ENCODE results near the gene DNAL4. TPM values are rescaled to one million over a fixed set of nuclear protein-coding genes. Genes with fewer than 3 reads are reported as not detected.

Gene DNAL4
- polyA plus RNA-seq, 4 donors = 15.7 to 37.8 (median 33.1) TPM

DNA sequence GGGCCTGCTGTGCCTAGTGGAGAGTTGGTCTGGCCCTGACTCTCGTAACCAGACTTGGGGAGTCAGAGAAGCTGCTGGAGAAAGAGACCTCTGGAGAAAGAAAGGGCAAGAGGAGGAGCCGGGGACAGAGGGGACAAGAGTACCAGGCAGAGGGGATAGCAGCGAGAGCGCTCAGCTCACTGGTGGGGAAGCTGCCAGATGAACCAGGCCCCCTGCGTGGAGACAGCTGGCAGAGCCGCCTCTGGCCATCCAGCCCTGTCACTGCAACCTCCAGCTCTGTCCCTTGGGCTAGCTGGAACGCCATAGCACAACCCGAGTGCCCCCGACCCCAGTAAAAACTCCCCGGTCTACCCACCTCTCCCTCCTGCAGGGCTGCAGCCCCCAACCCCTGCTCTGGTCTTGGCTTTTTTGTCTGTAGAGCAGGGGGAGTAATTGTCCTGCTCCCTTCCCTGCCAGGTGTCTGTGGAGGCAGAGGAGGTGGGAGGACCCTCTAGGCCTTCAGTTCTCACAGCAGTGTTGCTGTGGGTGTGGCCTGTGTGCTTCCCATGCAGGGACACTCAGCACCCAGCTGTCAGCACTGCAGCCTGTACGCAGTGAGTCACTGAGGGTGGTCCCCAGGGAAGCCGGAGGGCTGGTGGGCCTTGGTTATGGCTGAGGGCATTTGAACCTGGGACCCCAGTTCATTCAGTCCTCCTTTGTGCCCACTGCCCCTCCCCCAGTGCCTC lies 33.3 kb downstream of the DNAL4 start:
- no peak for DNase-seq (ENCODE audit: low read depth in 4 of 4, low spot score in 3 of 4)

DNA sequence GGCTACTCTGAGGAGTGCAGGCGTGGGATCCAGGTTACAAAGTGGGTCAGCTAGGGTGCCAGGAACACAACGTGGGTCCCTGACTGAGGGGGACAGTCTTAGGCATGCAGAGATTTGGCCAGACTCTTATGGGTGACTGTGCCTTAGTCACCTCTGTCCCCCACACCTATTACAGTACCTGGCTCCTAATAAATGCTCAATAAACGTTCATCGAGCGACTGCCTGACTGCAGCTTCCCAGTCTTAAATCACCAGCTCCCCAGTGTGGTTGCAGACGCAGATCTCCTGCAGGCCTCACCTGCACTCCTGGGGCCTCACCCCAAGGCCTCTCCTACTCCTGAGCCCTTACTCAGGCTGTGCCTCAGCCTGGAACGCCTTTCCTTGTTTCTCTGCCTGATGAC lies 34.9 kb downstream of the DNAL4 start:
- DNase-seq (ENCODE audit: low read depth in 4 of 4, low spot score in 3 of 4) = no peak

DNA sequence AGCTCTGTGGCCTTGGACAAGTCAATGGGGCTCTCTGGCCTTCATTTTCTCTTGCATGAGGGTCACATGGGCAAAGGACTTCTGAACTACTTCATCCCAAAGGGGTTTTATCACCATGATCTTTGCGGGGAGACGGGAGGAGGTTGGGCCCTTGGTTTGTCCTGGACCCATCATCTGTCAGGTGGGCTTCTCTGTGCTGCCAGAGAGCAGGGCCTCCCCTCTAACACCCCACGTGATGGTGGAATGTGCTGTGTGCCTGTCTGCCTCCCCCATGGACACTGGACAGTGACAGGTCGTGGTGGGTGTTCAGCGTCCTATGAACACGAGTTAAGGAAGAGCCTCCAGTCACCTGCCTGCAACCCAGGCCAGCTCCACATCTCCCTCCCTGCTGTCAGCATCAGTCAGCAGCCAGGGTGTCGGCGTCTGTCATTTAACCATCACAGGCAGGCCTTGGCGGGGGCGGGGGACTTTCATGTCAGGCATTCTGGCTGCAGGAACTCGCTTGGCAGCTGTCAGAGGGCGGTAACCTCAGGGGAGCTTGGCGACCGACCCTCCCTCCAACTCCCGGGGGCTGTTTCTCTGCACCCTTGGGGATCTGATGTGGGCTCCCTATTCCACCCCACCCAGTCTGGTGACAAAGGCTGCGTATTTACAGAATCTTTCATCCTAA lies 35.5 kb downstream of the DNAL4 start:
- DNase-seq (ENCODE audit: low read depth in 4 of 4, low spot score in 3 of 4) = no peak

DNA sequence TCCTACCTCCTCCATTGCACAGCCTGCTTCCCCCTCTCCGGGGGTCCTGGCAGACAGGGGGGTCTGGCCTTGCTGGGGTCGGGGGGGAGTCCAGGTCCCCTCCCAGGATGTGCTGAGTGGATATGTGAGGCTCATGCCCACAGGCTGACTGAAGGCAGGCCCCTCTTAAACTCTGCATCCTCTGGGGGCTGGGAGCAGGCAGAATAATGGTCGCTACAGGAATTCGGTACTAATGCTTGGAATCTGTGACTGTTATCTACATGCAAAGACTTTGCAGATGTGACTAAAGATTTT lies 36.5 kb downstream of the DNAL4 start:
- DNase-seq (ENCODE audit: low read depth in 4 of 4, low spot score in 3 of 4) = no peak

DNA sequence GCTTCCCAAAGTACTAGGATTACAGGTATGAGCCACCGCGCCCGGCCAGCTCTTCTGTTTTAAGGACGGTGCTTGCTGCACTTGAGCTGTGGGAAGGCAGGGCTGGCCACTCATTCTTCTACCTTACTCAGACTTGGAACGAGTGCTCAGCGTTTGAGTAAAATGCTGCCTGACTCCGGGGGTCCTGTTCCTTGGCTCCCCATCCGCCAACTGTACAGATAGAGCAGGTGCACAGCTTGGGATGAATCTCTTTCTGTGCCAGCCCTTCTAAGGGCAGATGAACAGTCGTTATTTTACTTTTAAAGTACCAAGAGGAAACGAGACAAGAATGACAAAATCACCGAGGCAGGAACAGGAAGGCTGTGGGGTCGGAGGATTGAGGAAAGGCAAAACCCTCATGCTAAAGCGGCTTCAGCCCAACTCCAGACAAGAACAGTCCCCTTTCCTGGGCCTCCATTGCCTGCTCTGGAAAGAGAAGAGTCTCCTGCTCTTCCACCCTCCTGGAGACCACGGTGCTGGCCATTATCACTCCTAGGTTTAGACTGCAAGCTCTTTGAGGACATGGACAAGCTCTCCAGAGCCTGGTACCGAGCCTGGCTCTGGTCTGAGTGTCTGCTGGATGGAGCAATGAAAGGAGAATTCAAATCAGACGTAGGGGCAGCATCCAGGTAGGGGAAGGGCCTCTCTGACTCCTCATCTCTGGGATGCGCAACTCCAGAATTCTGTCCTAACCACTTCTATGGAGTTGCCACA lies 37.1 kb downstream of the DNAL4 start:
- DNase-seq (ENCODE audit: low read depth in 4 of 4, low spot score in 3 of 4) = no peak

DNA sequence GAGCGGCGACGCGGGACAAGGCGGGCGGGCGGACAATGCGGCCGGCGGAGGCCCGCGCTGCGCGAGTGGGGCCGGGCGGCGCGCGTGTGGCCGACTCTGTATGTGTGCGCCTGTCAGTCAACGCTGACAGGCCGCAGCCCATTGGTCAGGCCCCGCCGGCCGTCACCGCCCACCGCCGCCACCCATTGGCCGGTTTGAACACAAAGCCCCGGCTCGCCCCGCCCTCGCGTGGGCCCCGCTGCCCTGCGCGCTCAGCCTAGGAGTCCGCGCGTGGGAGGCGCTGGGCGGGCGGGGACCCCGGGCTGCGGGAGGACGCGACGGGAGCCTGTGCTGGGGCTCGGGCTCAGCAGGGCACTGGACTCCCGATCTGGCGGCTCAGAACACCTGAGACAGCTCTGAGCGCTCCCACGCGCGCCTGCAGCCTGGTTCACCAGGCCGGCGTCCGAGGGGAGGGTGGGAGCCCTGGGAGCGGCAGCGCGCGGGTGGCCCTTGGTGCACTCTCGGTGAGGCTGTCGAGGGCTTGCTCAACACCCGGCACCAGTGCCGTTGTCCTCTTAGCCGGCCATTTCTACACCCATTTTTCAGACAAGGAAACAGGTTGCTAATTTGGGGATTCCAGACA lies 37.9 kb downstream of the DNAL4 start, which contains the start of gene SUN2:
Gene SUN2 (minus strand): TSS at position 88 of the 622 bp plus-strand sequence. CDS start 3,370 bp downstream, outside the sequence.
- DNase-seq (ENCODE audit: low read depth in 4 of 4, low spot score in 3 of 4) = peak; percentile 61 to 78 (median 74)

DNA sequence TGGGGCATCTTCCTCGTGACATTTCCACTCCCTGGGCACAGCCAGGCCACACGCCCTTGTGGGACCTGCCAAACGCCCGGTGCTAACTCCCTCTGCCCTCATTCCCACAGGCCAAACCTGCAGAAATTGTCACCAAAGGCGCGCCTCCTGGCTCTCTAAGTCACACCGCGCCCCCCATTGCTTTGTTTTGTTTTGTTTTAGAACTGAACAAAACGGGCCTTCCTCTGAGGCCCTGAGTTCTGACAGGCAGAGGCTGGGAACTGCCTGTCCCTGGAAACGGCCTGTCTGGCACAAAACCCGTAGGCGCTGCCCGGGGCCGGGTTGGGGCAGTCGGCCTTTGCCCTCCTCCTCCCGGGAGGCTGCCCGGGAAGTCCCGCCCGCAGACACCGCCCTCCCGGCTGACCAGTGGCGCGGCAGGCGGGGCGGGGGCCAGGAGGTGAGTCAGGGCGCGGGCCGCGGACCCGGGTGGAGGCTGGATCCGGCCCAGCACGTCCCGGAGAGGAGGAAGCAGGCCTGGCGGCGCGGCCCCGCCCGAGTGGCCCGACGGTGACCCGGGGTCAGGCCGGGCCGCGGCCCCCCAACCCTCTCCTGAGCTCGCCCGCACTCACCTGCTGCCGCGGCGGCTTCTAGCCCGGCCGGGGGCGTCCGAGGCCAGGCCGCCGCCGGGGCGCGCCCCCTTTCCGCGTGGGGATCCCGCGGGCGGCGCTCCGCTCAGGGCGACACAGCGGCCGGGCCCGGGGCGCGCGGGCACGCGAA lies 38.6 kb downstream of the DNAL4 start:
- DNase-seq (ENCODE audit: low read depth in 4 of 4, low spot score in 3 of 4) = no peak

DNA sequence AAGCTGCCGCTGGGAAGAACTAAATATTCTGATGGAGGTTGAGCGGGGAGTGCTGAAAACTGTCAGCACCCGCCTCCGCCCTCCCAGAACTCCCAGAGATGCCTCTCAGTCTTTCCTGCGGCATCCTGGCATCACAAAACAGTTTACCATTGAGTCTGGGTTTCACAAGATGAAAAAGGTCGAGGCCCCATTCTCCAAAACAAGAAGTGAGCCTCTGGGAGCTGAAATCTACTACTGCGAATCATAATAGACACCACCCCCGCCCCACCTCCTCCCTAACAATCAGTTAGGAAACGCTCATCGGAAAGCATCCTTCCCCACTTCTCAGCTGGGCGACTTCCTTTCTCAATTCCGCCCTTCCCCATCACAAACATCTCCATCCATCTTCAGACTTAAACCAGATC lies 39.2 kb downstream of the DNAL4 start:
- DNase-seq (ENCODE audit: low read depth in 4 of 4, low spot score in 3 of 4) = no peak

DNA sequence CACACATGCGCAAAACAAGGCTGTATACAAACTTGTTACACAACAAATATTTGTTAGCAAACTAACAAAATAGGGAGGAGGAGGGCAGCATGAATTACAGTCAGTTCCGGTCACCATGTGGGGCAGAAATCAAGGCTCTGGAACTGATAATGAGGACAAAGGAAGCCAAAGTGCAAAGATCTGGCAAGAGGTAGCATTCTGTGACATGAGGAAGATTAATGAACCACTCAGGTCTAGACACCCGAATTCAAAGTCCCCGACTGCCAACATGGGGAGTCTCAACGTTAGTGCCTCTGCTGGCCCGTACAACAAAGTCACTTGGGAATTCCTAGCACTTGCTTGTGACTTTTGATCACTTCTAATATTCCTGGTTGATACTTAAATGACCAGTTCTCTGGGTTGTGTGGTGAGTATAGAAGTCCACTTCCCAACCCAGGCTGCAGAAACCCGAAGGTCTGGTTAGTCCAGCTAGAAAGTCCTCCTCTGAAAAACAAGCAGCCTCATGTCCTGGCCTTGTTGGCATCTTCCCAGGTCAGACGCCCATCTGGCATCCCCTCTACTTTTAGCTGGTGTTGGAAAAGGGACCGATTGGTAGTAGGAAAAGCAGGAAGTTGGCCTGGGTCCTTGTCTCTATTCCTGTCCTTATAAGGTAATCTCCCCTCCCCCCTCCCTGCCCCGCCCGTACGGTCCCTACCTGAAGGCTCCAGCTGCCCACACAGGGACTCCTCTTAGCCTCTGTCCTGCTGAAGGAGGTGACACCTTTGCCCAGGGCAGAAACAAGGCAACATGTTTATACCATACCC lies 39.8 kb downstream of the DNAL4 start:
- DNase-seq (ENCODE audit: low read depth in 4 of 4, low spot score in 3 of 4) = no peak

DNA sequence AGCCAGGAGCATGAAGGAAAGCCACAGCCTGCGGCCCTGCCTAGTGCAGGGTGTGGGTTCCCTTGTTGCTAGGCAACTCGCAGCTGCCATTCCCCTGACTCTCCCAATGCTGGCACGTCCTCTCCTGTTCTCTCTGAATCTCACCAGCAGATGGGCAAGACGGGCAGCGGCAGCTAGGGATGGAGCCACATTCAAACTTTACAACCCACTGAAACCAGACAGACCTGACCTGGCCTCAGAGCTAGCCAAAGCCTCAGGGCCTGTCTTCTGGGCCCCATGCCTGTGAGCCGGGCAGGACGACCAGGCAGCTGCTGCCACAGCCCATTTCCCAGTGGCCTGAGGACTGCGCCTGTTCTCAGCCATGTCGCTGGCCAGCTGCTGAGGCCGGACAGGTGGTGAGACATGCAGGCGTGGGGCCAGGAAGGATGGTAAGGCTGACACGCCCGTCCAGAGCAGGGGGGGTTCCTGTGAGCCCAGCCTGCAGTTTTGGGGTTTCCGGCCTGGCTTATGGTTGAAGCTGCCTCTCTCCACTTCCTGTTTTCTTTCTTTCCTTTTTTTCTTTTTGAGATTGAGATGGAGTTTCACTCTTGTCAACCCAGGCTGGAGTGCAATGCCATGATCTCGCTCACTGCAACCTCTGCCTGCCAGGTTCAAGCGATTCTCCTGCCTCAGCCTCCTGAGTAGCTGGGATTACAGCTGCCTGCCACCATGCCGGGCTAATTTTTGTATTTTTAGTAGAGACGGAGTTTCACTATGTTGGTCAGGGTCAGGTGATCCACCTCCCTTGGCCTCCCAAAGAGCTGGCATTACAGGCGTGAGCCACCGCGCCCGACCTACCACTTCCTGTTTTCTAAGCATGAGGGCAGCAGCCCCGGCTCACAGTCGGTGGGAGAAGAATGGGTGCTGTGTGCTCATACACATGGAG lies 42.3 kb downstream of the DNAL4 start:
- DNase-seq (ENCODE audit: low read depth in 4 of 4, low spot score in 3 of 4) = no peak

DNA sequence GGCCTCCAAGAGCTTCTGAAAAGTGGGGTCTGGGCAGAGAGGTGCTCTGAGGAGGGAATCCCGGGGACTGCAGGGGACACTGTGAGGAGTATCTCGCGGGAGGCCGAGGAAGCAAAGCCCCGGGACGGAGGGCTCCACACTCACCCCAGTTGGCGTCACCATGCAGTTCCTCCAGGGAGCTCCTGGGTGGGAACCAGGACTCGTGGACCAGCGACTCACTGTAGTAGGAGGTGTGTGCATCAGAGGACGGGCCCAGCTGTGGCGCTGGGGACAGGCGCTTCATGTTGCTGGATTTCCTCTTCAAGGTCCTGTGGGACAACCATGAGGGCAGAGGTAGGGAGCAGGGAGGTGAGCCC lies 42.9 kb downstream of the DNAL4 start:
- no peak for DNase-seq (ENCODE audit: low read depth in 4 of 4, low spot score in 3 of 4)

DNA sequence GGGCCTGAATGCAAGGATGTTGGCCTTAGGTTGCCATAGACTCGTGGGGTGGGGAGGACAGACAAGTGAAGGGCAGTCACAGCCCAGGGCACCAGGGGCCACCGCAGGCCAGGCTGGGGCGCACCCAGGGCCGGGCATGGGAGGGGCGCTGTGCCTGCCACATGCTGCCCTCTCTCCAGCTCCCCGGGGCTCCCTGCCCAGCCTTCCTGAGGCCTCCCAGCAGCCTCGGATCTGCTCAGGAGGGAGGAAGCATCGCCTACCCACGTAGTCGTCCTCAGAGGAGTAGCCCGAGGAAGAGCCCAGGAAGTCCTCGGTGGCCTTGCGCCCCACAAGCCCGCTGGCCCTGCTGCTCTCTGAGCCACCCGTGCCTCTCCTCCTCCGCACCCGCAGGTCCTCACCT lies 43.3 kb downstream of the DNAL4 start:
- no peak for DNase-seq (ENCODE audit: low read depth in 4 of 4, low spot score in 3 of 4)

DNA sequence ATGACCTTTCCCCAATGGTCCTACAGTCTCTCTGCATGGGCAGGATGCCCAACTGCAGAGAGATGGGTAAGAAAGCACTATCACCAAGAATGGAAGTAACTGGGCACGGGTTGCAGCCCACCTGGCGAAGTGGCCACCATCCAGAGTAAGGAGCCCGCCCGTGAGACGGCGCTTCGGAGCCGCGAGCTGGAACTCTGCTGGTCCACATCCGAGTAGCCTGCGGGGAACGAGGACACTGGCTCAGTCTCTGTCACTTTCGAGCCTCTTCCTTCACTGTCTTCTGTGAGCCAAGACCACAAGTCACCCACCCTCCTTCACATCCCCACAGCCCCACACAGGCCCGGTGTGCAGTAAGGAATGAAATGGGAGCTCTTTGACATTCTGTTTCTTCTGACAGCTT lies 43.8 kb downstream of the DNAL4 start:
- DNase-seq (ENCODE audit: low read depth in 4 of 4, low spot score in 3 of 4) = no peak

DNA sequence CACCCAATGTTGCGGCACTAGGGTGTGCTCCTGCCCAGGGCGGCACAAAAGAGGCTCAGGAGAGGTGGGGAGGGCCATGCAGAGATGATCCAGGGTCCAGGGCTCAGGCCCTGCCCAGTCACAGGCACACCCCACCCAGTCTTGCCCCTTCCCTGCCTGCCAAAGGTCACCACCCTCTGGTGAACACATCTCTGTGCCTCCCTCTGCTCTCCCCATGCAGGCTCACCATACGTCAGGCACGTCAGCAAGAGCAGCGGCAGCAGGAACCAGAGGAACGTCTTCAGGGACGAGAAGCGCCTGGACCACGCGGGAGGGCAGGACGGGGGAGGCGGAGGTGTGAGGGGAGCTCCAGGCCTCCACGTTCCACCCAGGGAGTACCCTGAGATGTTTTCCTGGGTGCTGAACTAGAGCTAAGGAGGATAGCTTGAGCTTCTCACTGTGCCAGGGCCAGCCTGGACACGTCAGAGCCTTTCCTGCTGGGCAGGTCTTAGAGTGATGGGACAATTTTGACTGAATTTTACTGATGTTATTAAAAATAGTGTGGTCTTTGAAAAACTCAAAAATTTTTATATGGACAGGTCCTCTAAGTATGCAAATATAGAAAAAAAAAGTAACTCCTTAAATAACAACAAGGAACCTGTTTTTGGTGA lies 45.3 kb downstream of the DNAL4 start:
- DNase-seq (ENCODE audit: low read depth in 4 of 4, low spot score in 3 of 4) = no peak

DNA sequence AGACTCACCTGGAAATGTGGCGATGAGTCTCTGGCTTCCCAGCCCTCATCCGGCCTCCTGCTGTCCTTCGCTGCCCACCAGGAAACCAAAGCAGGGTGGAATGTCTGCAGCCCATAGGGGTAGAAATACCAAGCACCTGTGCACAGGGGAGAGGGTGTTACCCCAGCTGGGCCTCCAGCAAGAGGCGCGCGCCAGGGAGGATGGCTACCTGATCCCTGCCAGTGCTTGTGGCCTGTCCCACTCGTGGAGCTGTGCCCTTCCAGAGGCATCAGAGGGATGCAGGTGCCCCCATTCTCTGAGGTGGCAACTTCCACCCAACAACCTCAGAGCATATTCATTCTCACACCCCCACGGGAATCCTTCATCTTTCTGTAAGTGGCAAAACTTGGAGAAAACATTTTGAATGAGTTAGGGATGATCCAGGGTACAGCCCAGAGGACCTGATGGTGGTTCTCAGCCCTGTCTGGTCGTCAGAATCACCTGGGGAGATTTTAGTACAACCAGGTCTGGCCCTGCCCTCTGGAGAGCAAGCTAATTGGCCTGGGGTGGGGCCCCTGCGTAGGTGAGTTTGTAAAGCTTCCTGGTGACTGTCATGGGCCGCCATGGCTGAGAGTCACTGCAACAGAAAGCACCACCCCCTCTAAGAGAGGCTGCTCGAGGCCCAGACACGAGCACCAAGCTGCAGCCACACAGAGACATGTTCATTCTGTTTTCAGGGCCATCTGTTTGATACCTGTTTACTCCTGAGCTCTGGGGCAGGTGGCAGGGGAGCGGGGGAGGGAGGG lies 48.1 kb downstream of the DNAL4 start:
- no peak for DNase-seq (ENCODE audit: low read depth in 4 of 4, low spot score in 3 of 4)

DNA sequence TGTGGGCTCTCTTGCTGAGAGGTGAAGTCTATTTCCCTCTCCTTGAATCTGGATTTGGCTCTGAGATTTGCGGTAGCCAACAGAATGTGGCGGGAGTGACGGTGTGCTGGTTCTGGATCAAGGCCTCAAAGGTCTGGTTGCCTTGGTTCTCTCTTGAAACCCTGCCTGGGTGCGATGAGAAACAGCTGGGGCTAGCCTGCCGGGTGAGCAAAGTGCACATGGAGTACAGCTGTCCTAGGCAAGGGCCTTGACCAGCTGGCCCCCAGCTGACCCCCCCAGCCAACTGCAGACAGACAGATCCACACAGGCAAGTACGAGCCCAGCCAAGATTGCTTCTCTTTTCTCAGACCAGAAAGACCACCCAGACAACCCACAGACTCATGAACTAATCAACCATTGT lies 49.0 kb downstream of the DNAL4 start:
- no peak for DNase-seq (ENCODE audit: low read depth in 4 of 4, low spot score in 3 of 4)

DNA sequence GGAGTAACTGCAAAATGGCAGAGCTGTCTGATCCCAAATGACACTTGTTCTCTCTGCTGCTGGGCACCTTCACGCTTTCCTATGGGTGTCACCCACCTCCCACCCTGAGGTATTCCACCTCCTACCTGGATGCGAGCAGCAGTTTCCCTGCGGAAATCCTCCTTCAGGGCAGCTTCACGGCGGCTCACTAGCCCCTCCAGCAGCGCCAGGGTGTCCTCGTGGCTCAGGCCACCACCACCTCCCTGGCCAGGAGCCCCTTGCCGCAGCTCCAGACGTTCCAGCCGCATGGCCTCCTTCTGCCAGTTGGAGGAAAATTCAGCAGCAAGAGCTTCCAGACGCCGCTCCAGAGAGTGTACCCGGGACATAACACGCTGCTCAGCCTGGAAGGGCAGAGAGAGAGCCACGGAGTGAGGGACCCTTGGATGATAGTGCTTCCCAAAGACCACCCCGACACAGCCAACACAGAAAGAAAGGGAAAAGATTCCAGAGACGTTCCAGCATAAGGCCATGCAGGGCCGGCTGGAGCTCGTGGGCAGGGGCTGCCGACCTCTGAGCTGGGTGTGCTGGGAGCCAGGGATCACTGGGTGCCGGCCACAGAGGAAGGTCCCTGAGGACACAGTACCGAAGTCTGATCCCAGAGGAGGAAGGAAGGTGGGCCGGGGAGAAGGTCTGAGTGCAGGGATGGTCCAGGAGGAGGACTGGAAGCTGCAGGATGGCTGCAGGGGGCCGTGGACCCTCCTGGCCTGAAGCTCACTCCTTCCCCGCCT lies 51.6 kb downstream of the DNAL4 start:
- no peak for DNase-seq (ENCODE audit: low read depth in 4 of 4, low spot score in 3 of 4)

Measured in left renal pelvis (tissue), 4 donors.